GM19193 (cell line): ENCODE data around the gene FMO3.

Experiments
- POLR2A ChIP-seq: IDR thresholded peaks from 4 replicates; pipeline ENCODE4 v1.6.1; 2011; ENCODE audit not compliant: insufficient read depth, insufficient read length; ENCODE audit errors: extremely low read depth

FMO3 gene

DNA sequence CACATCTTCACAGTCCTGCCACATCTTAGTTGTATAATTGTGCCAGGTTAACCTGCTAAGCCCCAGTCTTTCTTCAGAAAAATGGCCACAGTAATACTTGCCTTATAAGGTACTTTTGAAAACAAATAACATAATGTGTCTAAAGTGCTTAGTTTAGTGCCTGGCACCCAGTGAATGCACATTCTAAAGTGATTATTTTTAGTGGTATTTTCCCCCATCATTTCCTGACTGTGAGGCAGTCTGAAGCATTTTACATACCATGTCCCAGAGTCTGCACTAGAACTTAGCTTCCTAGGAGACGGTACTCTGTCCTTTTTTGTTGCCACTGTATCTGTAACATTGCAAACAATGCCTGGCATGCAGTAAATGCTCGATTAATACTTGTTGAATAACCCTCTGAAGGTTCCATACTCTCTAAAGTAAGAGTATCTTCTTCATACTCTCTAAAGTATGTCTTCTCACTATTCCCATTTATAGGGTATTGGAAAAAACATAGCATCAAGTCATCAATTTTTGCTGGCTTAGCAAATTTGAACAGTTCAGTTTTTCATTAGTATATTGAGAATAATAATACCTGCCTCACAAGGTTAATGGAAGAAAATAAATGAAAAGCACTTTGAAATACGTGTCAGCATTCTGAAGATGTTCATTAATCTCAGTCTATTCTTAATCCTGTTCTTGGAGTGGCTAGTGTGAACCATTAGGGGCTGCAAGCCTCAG lies 43.7 kb downstream of the FMO3 start:
- TF ChIP-seq POLR2A = no peak

DNA sequence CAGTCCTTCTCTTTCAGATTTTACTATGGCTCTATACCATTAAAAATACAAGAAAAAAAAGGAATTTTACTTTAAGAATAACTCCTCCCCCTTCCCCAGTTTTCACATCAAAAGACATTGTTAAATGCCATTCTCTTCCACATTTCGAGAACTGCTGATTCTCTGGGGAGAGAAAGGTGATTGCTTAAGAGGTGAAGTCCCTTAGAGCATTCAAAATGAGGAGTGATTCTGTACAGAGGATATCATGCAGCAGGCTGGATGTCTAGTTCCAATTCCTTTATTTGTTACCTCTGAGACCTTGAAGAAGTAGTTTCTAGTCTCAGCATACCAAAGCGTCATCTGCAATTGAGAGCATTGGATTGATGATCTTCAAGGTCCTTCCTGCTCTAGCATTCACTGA lies 46.9 kb downstream of the FMO3 start:
- no peak for TF ChIP-seq POLR2A

DNA sequence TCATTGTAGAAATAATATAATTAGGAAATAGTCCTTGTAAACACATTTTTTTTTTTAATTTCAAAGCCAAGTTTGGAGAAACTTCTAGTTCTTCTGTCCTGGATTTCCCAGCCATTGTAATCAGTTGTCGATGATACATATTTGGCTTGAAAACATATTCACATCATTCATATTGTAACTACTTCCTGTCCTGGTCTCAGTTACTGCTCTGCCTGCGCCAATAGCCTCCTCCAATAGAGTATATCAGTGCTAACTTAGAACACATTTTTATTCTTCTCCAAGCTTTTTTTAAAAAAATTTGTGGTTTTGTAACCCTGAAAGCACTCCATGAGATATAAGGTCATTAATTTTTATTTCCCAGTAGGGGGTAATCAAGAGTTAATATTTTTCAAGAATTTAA lies 48.3 kb downstream of the FMO3 start:
- no peak for TF ChIP-seq POLR2A

DNA sequence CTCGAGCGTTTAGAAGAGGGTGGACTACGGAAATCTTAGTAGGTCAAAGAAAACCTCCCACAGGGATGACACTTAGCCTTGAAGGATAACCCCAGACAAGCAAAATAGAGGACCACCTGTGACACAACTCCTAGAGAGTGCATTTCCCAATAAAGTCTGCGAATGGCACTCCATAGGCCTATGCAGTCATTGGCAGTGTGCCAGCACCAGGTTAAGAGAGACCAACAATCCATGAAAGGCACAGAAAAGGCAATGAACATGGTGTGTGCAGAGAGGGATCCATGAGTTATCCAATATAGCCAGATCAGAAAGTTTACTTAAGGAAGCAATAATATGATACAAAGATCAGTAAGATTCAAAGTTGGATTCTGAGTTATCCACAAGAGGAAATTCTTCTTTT lies 49.2 kb downstream of the FMO3 start:
- no peak for TF ChIP-seq POLR2A

DNA sequence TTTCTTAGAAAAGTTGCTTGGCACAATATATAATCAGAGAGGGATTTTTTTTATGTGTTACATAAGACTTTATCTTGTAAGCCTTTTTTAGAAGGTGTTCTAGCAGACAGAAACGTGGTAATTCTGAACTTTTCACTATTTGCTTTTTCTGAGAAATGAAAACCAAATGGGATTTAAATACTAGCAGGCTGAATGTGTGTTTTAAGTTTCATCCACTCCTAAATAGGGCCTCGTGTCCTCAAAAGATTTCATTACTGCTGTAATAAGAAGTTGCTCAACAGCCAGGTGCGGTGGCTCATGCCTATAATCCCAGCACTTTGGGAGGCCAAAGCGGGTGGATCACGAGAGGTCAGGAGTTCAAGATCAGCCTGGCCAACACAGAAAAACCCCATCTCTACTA lies 49.7 kb downstream of the FMO3 start:
- TF ChIP-seq POLR2A = no peak

DNA sequence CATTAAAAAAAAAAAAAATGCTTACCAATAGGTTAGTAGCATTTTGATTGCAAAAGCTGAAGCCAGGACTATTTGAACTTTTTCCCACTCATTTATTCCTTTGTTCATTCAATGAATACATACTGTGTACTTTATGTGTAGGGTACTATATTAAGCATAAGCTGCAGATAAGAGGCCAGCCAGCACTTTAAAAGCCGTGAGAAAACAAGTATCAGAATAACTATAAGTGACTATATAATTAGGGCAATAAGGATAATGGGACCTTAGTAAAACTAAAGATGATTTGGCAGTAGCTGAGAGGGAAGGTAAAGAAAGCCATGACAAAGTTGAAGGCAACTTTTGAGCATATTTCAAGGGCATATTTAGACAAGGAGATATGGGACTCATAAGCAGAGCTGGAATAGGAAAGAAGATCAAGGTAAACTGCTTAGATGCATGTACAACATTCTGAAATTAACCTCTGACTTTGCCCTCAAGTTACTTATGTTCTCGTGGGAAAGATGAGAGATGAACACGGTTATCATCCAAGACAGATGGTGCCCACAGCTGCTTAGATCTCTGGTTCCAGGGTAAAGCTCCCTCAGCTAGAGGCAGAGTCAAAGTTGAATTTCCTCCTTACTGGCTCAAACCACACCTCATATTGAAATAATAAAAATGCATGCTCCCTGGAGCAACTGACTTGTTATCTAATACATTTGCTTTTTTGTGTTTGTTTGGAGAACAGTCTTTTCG lies 50.4 kb downstream of the FMO3 start:
- no peak for TF ChIP-seq POLR2A

DNA sequence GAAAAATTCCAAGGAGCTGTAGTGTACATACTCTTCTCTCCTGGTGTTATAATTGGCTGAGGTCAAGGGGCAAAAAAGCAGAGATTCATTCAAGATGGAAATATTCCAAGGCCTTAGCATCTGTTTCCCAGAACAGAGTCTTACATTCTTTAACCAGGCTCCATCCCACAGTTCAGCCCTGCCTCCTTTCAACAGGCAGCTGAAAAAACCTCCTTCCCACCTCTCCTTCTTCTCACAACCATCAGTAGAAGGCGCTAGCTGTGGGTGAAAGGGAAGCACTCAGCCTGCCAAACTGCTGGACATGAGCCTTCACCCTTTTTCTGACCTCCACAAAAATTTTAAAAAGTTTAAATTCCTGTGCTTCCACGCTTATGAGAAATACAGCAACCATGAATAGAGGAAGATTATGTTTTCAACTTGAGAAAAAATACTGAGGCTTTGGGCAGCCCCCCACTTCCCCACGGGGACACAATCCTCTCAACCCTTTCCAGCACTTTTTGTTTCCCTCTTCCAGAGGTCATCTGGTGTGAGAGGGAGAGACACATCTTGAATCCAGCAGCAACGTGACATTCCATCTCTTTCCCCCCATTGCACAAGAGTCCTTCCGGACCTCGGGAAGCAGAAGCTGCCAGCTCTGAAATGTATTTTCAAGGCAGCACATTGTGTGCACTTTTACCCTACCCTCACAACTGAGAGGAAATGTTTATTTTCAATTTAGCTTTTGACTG lies 51.1 kb downstream of the FMO3 start:
- no peak for TF ChIP-seq POLR2A

DNA sequence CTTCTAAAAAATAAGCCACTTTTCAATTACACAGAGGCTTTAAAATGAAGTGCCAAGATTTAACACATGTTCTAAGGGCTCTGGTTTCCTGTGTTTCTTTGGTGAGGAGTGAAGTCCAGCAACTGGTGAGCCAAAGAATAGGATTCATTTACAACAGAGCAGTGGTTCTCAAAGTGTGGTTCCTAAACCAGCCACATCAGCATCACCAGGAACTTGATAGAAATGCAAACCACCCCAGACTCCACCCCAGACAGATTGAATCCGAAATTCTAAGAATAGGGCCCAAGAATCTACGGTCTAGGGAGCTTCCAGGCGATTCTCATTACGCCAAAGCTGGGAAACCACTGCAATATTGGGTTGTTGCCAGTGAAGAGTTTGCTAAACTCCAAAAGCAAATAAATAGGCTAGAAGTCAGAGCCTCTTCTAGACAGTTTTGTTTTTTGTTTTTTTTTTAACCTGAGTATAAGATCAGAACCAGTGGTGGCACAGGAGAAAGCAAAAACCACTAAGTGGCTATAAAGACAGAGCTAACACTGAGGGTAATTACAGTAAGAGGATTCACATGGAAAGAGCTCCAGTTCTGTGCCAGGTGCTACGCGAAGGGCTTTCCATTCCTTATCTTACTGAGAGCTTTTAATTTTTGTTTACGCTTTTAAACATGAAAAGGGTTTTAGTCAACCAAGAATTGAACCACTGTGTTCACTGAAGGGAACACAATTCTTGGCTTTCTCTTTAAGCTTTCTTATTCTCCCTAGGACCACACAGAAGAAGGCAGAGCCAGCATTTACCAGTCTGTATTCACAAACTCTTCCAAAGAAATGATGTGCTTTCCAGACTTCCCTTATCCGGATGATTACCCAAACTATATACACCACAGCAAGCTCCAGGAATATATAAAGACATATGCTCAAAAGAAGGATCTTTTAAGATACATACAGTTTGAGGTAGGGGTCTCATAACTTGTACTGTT lies 52.0 kb downstream of the FMO3 start:
- TF ChIP-seq POLR2A = no peak

DNA sequence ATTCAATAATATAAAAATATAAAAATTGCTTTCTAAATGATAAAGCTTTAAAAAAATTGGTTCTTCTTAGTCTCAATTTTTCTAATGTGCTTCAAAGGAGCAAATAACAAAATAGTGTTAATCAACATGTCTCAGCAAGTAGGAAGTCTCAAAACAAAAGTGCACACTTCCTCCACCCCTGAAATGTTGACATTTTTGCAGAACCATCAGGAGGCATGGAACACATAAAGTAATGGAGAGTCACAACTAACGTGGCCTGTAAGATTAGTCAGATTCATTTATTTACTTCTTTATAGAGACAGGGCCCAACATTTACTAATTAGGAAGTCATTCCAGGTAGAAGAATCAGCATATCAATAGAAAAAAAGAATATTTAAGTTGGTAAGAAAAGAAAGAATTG lies 59.5 kb downstream of the FMO3 start:
- TF ChIP-seq POLR2A = no peak

DNA sequence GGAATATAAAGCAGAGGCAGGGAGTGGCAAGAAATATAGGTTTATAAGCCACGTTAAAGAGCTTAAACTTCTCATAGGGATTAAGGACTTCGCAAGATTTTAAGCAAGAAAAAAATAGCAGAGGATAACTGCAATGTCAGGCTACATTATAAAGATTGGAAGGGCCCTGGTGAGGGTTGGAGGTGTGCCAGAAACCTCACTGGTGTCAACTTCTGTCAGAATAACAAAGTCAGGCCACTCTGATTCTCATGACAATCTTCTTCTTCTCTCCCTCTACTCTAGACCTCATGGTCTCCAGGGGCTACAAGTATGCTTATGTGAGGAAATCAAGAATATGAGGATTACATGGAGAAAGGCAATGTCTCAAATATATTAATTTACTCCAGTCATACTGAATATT lies 61.8 kb downstream of the FMO3 start:
- TF ChIP-seq POLR2A = no peak

DNA sequence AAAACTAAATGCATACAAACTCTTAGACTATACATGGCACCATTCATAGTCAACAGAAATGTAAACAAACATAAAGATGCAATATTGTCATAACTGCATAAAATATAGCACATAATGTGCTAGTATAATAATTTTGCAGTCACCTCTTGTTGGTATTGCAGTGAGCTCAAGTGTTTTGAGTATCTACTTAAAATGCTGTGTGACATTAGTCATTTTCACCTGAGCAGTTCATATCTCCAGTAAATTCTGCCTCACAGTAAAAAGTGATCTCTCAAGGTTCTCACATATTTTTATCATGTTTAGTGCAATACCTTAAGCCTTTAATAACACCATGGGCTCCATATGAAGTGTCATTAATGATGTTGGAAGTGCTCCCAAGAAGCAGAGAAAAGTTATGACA lies 64.8 kb downstream of the FMO3 start:
- no peak for TF ChIP-seq POLR2A

DNA sequence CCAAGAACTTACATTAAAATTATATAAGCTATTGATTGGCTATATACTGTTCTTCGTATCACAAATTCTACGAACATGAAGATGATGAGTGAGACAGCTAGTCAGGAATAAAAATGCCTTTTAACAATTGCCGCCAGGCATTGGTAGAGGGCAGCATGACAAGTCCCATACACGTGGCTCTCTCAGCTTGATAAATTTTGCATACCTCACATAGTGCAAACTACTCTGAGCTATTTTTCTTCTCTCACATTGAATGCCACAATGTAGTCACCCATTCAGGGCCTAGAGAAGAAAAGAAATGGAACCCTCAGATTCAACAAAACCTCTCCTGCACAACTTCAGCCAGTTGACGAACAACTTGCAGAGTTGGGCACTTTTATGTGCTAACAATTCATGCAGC lies 67.4 kb downstream of the FMO3 start:
- TF ChIP-seq POLR2A = no peak

DNA sequence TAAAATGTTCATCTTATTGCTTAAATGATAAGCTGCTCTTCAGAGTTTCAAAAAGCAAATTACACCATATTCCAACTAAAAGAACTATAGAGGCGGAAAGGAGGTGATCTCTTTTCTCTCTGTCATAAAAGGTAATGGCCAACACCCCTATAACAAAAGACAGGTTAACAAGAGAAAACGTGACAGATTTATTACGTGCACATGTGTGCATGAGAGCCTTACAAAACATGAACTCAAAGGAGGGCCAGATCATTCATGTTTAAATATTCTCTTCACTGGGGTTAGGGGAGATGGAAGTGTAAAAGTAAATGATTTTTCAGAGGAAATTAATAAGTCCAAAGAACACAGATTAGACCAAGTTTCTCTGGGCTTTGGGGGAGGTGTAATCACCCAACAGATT lies 67.8 kb downstream of the FMO3 start:
- no peak for TF ChIP-seq POLR2A

DNA sequence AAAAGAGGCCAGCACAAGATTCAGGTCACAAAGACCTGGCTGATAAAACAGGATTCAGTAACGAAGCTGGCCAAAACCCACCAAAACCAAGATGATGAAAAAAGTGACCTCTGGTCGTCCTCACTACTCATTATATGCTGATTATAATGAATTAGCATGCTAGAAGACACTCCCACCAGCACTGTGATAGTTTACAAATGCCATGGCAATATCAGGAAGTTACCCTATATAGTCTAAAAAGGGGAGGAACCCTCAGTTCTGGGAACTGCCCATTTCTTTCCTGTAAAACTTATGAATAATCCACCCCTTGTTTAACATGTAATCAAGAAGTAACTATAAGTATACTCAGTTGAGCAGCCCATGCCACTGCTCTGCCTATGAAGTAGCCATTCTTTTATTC lies 68.4 kb downstream of the FMO3 start:
- no peak for TF ChIP-seq POLR2A

DNA sequence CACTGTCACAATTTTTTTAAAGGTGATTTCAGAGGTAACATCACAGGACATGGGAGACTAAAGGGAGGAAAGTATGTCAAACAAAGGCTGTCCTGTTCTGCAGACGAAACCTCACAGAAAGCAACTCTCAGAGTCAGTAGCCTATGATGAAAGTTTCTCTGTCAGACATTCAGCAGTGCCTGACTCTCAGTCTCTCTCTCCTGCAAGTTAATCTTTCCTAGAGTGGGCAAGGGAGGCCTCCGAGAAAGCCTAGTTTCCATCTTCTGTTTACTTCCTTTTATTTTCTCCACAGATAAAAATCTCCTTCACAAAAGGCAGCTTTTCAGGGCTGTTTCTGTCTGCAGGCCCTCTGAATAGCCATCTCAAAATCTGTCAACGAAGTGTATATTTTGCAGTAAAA lies 69.5 kb downstream of the FMO3 start:
- no peak for TF ChIP-seq POLR2A

DNA sequence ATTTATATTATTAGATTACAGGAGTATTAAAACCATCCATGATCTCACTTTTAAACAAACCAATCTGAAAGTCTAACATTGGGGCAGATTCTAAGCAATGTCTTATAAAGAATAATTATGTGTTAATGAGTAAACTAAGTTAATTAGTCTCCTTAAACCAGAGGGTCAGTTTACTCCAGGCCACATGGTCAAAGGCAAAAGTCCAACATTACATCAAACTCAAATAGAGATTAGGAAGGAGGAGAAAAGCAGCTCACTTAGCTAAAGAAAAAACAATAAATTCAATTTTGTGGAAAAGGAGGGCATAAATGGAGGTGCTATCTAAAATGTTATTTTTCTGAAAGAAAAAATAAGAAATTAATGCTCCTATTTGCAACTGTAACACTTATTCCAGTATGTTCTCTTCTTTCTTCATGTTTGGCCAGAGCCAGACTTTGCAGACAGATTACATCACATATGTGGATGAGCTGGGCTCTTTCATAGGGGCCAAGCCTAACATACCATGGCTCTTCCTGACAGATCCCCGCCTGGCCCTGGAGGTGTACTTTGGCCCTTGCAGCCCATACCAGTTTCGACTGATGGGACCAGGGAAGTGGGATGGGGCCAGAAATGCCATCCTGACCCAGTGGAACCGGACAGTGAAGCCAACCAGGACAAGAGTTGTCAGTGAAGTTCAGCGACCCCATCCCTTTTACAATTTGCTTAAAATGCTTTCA lies 70.1 kb downstream of the FMO3 start:
- no peak for TF ChIP-seq POLR2A
